Measurements from ENCODE around the gene FASTKD1.

FASTKD1 gene

GRCh38 chr2:169495310-169495928 lies 78.2 kb downstream of the FASTKD1 start:
- no peak overlapping the region for H2AFZ ChIP-seq (ENCODE audit: low read depth, low read length)
- TF ChIP-seq EZH2 (IDR thresholded peaks at IDR 0.05; ENCODE audit: borderline replicate concordance, low read depth, low read length, severe bottlenecking) (no peak), CTCF (IDR thresholded peaks at IDR 0.05; ENCODE audit: borderline replicate concordance, extremely low read depth, low read length, poor library complexity, severe bottlenecking) (no peak)
- H4K20me1 ChIP-seq (ENCODE audit: insufficient read depth, low read length): no peaks in the 10 kb centered on the region
- no peak overlapping the region for H3K4me3 ChIP-seq (ENCODE audit: low read depth in 1 of 2, low read length in 2 of 2)
- no peaks in the 10 kb centered on the region for H3K9me3 ChIP-seq (ENCODE audit: insufficient read depth, low read length, severe bottlenecking)
- ATAC-seq (ENCODE audit: insufficient read depth, low read depth) (no peak), DNase-seq (no peak)
- H3K9ac ChIP-seq (ENCODE audit: low read depth, low read length): no peak overlapping the region
- no peaks in the 10 kb centered on the region for H3K27me3 ChIP-seq (ENCODE audit: insufficient read depth, low read length, poor library complexity)
- no peaks in the 10 kb centered on the region for H3K36me3 ChIP-seq (ENCODE audit: insufficient read depth, low read length)
- no peak overlapping the region for H3K4me2 ChIP-seq (ENCODE audit: insufficient read depth, low read length)
- no peaks in the 10 kb centered on the region for H3K4me1 ChIP-seq (ENCODE audit: insufficient read depth, low read length)
- no peak overlapping the region for H3K27ac ChIP-seq (ENCODE audit: low read length)
- H3K79me2 ChIP-seq (ENCODE audit: insufficient read depth, low read length): no peaks in the 10 kb centered on the region

GRCh38 chr2:169493360-169493759 lies 80.3 kb downstream of the FASTKD1 start:
- no peaks in the 10 kb centered on the region for H3K4me1 ChIP-seq (ENCODE audit: insufficient read depth, low read length)
- TF ChIP-seq EZH2 (IDR thresholded peaks at IDR 0.05; ENCODE audit: borderline replicate concordance, low read depth, low read length, severe bottlenecking) (no peak), CTCF (IDR thresholded peaks at IDR 0.05; ENCODE audit: borderline replicate concordance, extremely low read depth, low read length, poor library complexity, severe bottlenecking) (no peak)
- no peaks in the 10 kb centered on the region for H3K79me2 ChIP-seq (ENCODE audit: insufficient read depth, low read length)
- no peaks in the 10 kb centered on the region for H3K9me3 ChIP-seq (ENCODE audit: insufficient read depth, low read length, severe bottlenecking)
- H3K27me3 ChIP-seq (ENCODE audit: insufficient read depth, low read length, poor library complexity): no peaks in the 10 kb centered on the region
- ATAC-seq (ENCODE audit: insufficient read depth, low read depth) (no peak), DNase-seq (no peak)
- H3K4me3 ChIP-seq (ENCODE audit: low read depth in 1 of 2, low read length in 2 of 2): no peak overlapping the region
- no peaks in the 10 kb centered on the region for H4K20me1 ChIP-seq (ENCODE audit: insufficient read depth, low read length)
- no peak overlapping the region for H2AFZ ChIP-seq (ENCODE audit: low read depth, low read length)
- H3K36me3 ChIP-seq (ENCODE audit: insufficient read depth, low read length): no peaks in the 10 kb centered on the region
- no peak overlapping the region for H3K27ac ChIP-seq (ENCODE audit: low read length)
- H3K4me2 ChIP-seq (ENCODE audit: insufficient read depth, low read length): no peak overlapping the region
- H3K9ac ChIP-seq (ENCODE audit: low read depth, low read length): no peak overlapping the region

GRCh38 chr2:169491378-169491777 lies 82.3 kb downstream of the FASTKD1 start:
- Histone ChIP-seq H3K36me3 (ENCODE audit: insufficient read depth, low read length) (no peaks in the 10 kb centered on the region), H3K4me3 (ENCODE audit: low read depth in 1 of 2, low read length in 2 of 2) (no peak overlapping the region), H3K27ac (ENCODE audit: low read length) (no peak overlapping the region), H3K4me2 (ENCODE audit: insufficient read depth, low read length) (no peak overlapping the region), H3K27me3 (ENCODE audit: insufficient read depth, low read length, poor library complexity) (no peaks in the 10 kb centered on the region), H3K4me1 (ENCODE audit: insufficient read depth, low read length) (no peaks in the 10 kb centered on the region), H2AFZ (ENCODE audit: low read depth, low read length) (no peak overlapping the region), H3K79me2 (ENCODE audit: insufficient read depth, low read length) (no peaks in the 10 kb centered on the region), H3K9ac (ENCODE audit: low read depth, low read length) (no peak overlapping the region), H4K20me1 (ENCODE audit: insufficient read depth, low read length) (no peaks in the 10 kb centered on the region), H3K9me3 (ENCODE audit: insufficient read depth, low read length, severe bottlenecking) (no peaks in the 10 kb centered on the region)
- ATAC-seq (ENCODE audit: insufficient read depth, low read depth) (no peak), DNase-seq (no peak)
- no peak for TF ChIP-seq CTCF (IDR thresholded peaks at IDR 0.05; ENCODE audit: borderline replicate concordance, extremely low read depth, low read length, poor library complexity, severe bottlenecking)

GRCh38 chr2:169490834-169491233 lies 82.8 kb downstream of the FASTKD1 start:
- Histone ChIP-seq H4K20me1 (ENCODE audit: insufficient read depth, low read length) (no peaks in the 10 kb centered on the region), H3K27ac (ENCODE audit: low read length) (no peak overlapping the region), H3K9me3 (ENCODE audit: insufficient read depth, low read length, severe bottlenecking) (no peaks in the 10 kb centered on the region), H3K4me2 (ENCODE audit: insufficient read depth, low read length) (no peak overlapping the region), H2AFZ (ENCODE audit: low read depth, low read length) (no peak overlapping the region), H3K4me1 (ENCODE audit: insufficient read depth, low read length) (no peaks in the 10 kb centered on the region), H3K9ac (ENCODE audit: low read depth, low read length) (no peak overlapping the region), H3K27me3 (ENCODE audit: insufficient read depth, low read length, poor library complexity) (no peaks in the 10 kb centered on the region), H3K79me2 (ENCODE audit: insufficient read depth, low read length) (no peaks in the 10 kb centered on the region), H3K36me3 (ENCODE audit: insufficient read depth, low read length) (no peaks in the 10 kb centered on the region), H3K4me3 (ENCODE audit: low read depth in 1 of 2, low read length in 2 of 2) (no peak overlapping the region)
- DNase-seq (no peak), ATAC-seq (ENCODE audit: insufficient read depth, low read depth) (no peak)
- TF ChIP-seq CTCF (IDR thresholded peaks at IDR 0.05; ENCODE audit: borderline replicate concordance, extremely low read depth, low read length, poor library complexity, severe bottlenecking): no peak
- no peak for TF ChIP-seq EZH2 (IDR thresholded peaks at IDR 0.05; ENCODE audit: borderline replicate concordance, low read depth, low read length, severe bottlenecking)

All from DND-41 (cell line).